H1 (cell line): ENCODE data around the gene CDNF. TPM values are rescaled to one million over a fixed set of nuclear protein-coding genes. Genes with fewer than 3 reads are reported as not detected.

Experiments
- CTCF ChIA-PET: fragments of 300-600 bp; sonication (Branson Sonifier 250); formaldehyde crosslinking; loops from one replicate; lab custom pipeline; 2021; ENCODE audit not compliant: partially characterized antibody; lab: Charles Lee
- POLR2A ChIA-PET: fragments of 300-600 bp; sonication (Branson Sonifier 250); formaldehyde crosslinking; loops from one replicate; lab custom pipeline; 2021; ENCODE audit warnings: inconsistent platforms; ENCODE audit not compliant: partially characterized antibody; lab: Charles Lee
- DNase-seq, 2 experiments: peaks; one replicate each; pipeline versions ENCODE4 v3.0.0 to v3.0.0-alpha.2; 2010 to 2022; ENCODE audit warnings: low spot score in 2 of 2, low read depth in 1 of 2, mixed read lengths in 1 of 2
- FAIRE-seq: peaks from 2 replicates; lab custom pipeline; 2011; peaks lifted over from hg19 to GRCh38; lab: Jason Lieb, UNC
- H2AFZ ChIP-seq: 2 replicates; pipeline ENCODE4 v1.8.1; 2012; ENCODE audit warnings: low read length, inconsistent platforms
- H2AK5ac ChIP-seq: 2 replicates; pipeline ENCODE4 v1.6.1; 2013; ENCODE audit warnings: low read depth, low read length
- H2BK120ac ChIP-seq: replicated peaks from 2 replicates; pipeline ENCODE3; 2013; ENCODE audit warnings: low read depth, low read length, inconsistent platforms
- H2BK12ac ChIP-seq: 2 replicates; pipeline ENCODE4 v1.6.1; 2013; ENCODE audit warnings: low read depth, low read length
- H2BK15ac ChIP-seq: 2 replicates; pipeline ENCODE4 v1.6.1; 2013; ENCODE audit warnings: low read length
- H2BK20ac ChIP-seq: 2 replicates; pipeline ENCODE4 v1.6.1; 2013; ENCODE audit warnings: low read length
- H2BK5ac ChIP-seq: 2 replicates; pipeline ENCODE4 v1.6.1; 2013; ENCODE audit warnings: low read depth, low read length
- H3K14ac ChIP-seq: 2 replicates; pipeline ENCODE4 v1.6.1; 2013; ENCODE audit warnings: inconsistent platforms; ENCODE audit not compliant: insufficient read length
- H3K18ac ChIP-seq: 2 replicates; pipeline ENCODE4 v1.6.1; 2013; ENCODE audit warnings: low read length; ENCODE audit errors: extremely low read depth
- H3K23ac ChIP-seq: 2 replicates; pipeline ENCODE4 v1.6.1; 2013; ENCODE audit warnings: inconsistent platforms; ENCODE audit not compliant: insufficient read length
- H3K23me2 ChIP-seq: 2 replicates; pipeline ENCODE4 v1.6.1; 2013; ENCODE audit warnings: low read depth, low read length
- H3K27ac ChIP-seq: 2 replicates; pipeline ENCODE4 v1.6.1; 2011; ENCODE audit warnings: low read depth, low read length, inconsistent platforms
- H3K27me3 ChIP-seq, 4 experiments: replicated peaks in 1 of 4; 1 replicate in 1 of 4; 2 replicates in 3 of 4; pipeline versions ENCODE4 v1.6.1 to v1.8.1; 2011 to 2013; ENCODE audit warnings: low read length in 3 of 4, mild to moderate bottlenecking in 3 of 4, inconsistent platforms in 2 of 4, mixed read lengths in 2 of 4, moderate library complexity in 1 of 4; ENCODE audit not compliant: control insufficient read depth in 3 of 4, insufficient read depth in 3 of 4; ENCODE audit errors: extremely low read depth in 1 of 4
- H3K36me3 ChIP-seq, 4 experiments: 2 replicates each; pipeline versions ENCODE4 v1.6.1 to v1.8.1; 2011 to 2013; ENCODE audit warnings: mild to moderate bottlenecking in 4 of 4, low read length in 3 of 4, moderate library complexity in 2 of 4, control low read depth in 1 of 4, inconsistent platforms in 1 of 4; ENCODE audit not compliant: insufficient read depth in 4 of 4, control insufficient read depth in 2 of 4
- H3K4ac ChIP-seq: replicated peaks from 2 replicates; pipeline ENCODE3; 2013; ENCODE audit warnings: low read length, low read depth, mixed read lengths, inconsistent platforms; ENCODE audit not compliant: insufficient read length
- H3K4me1 ChIP-seq, 4 experiments: replicated peaks in 1 of 4; 1 replicate in 1 of 4; 2 replicates in 3 of 4; pipeline versions ENCODE4 v1.6.1 to v1.8.1; 2011 to 2013; ENCODE audit warnings: low read length in 3 of 4, inconsistent platforms in 2 of 4, mixed read lengths in 1 of 4; ENCODE audit not compliant: insufficient read depth in 4 of 4, control insufficient read depth in 3 of 4
- H3K4me2 ChIP-seq, 2 experiments: 2 replicates each; pipeline versions ENCODE4 v1.6.1 to v1.8.1; 2011 to 2013; ENCODE audit warnings: low read depth in 2 of 2, low read length in 2 of 2, control low read depth in 1 of 2, inconsistent platforms in 1 of 2, mild to moderate bottlenecking in 1 of 2; ENCODE audit not compliant: insufficient read depth in 1 of 2
- H3K4me3 ChIP-seq, 4 experiments: fragments of 200-600, 300-600 bp in 1 of 4; sonication (generic), shearing (Covaris generic), sonication (Bioruptor Twin) in 1 of 4; 2 replicates each; pipeline versions ENCODE4 v1.5.1 to v1.8.1; 2011 to 2016; ENCODE audit warnings: low read length in 4 of 4, low read depth in 3 of 4, control low read depth in 2 of 4, inconsistent platforms in 2 of 4, mild to moderate bottlenecking in 2 of 4, mixed read lengths in 1 of 4, moderate library complexity in 1 of 4; ENCODE audit not compliant: insufficient read depth in 2 of 4; ENCODE audit errors: extremely low read depth in 1 of 4
- H3K56ac ChIP-seq: replicated peaks from 2 replicates; pipeline ENCODE3; 2013; ENCODE audit warnings: low read depth, mild to moderate bottlenecking, mixed read lengths, low read length, inconsistent platforms; ENCODE audit not compliant: insufficient read length
- H3K79me1 ChIP-seq: 2 replicates; pipeline ENCODE4 v1.6.1; 2013; ENCODE audit warnings: low read depth, low read length, control low read depth
- H3K79me2 ChIP-seq, 2 experiments: 2 replicates each; pipeline versions ENCODE4 v1.6.1 to v1.8.1; 2012 to 2013; ENCODE audit warnings: low read length in 2 of 2, mild to moderate bottlenecking in 2 of 2, inconsistent platforms in 1 of 2; ENCODE audit not compliant: insufficient read depth in 2 of 2, control insufficient read depth in 1 of 2
- H3K9ac ChIP-seq, 4 experiments: replicated peaks in 1 of 4; 1 replicate in 1 of 4; 2 replicates in 3 of 4; pipeline versions ENCODE4 v1.6.1 to v1.8.1; 2011 to 2013; ENCODE audit warnings: low read depth in 3 of 4, low read length in 3 of 4, control low read depth in 2 of 4, mild to moderate bottlenecking in 2 of 4, moderate library complexity in 2 of 4, inconsistent platforms in 1 of 4; ENCODE audit errors: extremely low read depth in 1 of 4
- H3K9me3 ChIP-seq, 2 experiments: 2 replicates each; pipeline versions ENCODE4 v1.6.1 to v1.8.1; 2012 to 2013; ENCODE audit warnings: mild to moderate bottlenecking in 2 of 2, moderate library complexity in 2 of 2, control low read depth in 1 of 2, inconsistent platforms in 1 of 2, low read depth in 1 of 2, low read length in 1 of 2, mixed read lengths in 1 of 2; ENCODE audit not compliant: insufficient read depth in 2 of 2
- H4K20me1 ChIP-seq, 2 experiments: replicated peaks in 1 of 2; 2 replicates each; pipeline versions ENCODE3 to v1.8.1; 2011 to 2013; ENCODE audit warnings: inconsistent platforms in 2 of 2, low read length in 2 of 2, mild to moderate bottlenecking in 1 of 2; ENCODE audit not compliant: insufficient read depth in 2 of 2, control insufficient read depth in 1 of 2
- H4K5ac ChIP-seq: 2 replicates; pipeline ENCODE4 v1.6.1; 2013; ENCODE audit warnings: low read length, low read depth, mixed read lengths, inconsistent platforms; ENCODE audit not compliant: insufficient read length
- H4K8ac ChIP-seq: 2 replicates; pipeline ENCODE4 v1.8.0; 2013; ENCODE audit warnings: mild to moderate bottlenecking, moderate library complexity, low read length, inconsistent platforms; ENCODE audit not compliant: insufficient read depth; ENCODE audit errors: extremely low read depth
- H4K91ac ChIP-seq: replicated peaks from 2 replicates; pipeline ENCODE3; 2013; ENCODE audit warnings: low read length, mixed read lengths, inconsistent platforms; ENCODE audit not compliant: insufficient read length
- ASH2L ChIP-seq: fragments of 200-600, 300-600 bp; sonication (generic); IDR thresholded peaks from one replicate; pipeline ENCODE4 v1.7.1; 2017; ENCODE audit warnings: low read length
- E2F6 ChIP-seq: IDR thresholded peaks from 2 replicates; pipeline ENCODE4 v1.6.1; 2012; ENCODE audit warnings: inconsistent platforms
- HDAC2 ChIP-seq, 2 experiments: fragments of 300-600 bp in 1 of 2; sonication (generic) in 1 of 2; IDR thresholded peaks; 2 replicates each; pipeline ENCODE4 v1.6.1; 2011 to 2012; ENCODE audit warnings: low read depth in 2 of 2, low read length in 2 of 2, mild to moderate bottlenecking in 2 of 2, moderate library complexity in 2 of 2, borderline replicate concordance in 1 of 2, inconsistent platforms in 1 of 2
- POU5F1 ChIP-seq: IDR thresholded peaks from 2 replicates; pipeline ENCODE4 v1.6.1; 2011; ENCODE audit warnings: low read depth, mild to moderate bottlenecking, low read length, moderate library complexity
- SP2 ChIP-seq: IDR thresholded peaks from 2 replicates; pipeline ENCODE4 v1.6.1; 2012; ENCODE audit warnings: mild to moderate bottlenecking, low read length, inconsistent platforms
- TCF12 ChIP-seq: IDR thresholded peaks from 2 replicates; pipeline ENCODE4 v1.6.1; 2011; ENCODE audit warnings: low read depth, mild to moderate bottlenecking, low read length
- USF2 ChIP-seq: IDR thresholded peaks from 2 replicates; pipeline ENCODE4 v1.6.1; 2011; ENCODE audit warnings: low read length, improper control_type of control experiment
- WGBS, 2 experiments: shearing (Covaris generic) in 1 of 2; methylation state at CpG; one replicate each; pipeline versions ENCODE4 v1.1.6 to v1.1.7; 2013 to 2015; ENCODE audit warnings: low lambda C conversion rate in 2 of 2, mixed read lengths in 2 of 2, inconsistent platforms in 1 of 2, low coverage in 1 of 2, missing lambda C conversion rate in 1 of 2; ENCODE audit not compliant: insufficient replicate concordance in 2 of 2, insufficient coverage in 1 of 2, insufficient read length in 1 of 2; ENCODE audit errors: extremely low coverage in 1 of 2, missing lambda C conversion rate in 1 of 2; 5-methylcytosine and 5-hydroxymethylcytosine counted together
- polyA plus RNA-seq, 7 experiments: library from polyadenylated mRNA; depleted of rRNA in 3 of 7; stranded (reverse) in 5 of 7; unstranded in 2 of 7; fragments of >200 nt in 5 of 7; fragments of 200-250 nt in 2 of 7; gene quantifications; 1 replicate in 5 of 7; 2 replicates in 1 of 7; 4 replicates in 1 of 7; pipeline versions ENCODE4 v1.2.1 to v1.2.3, GENCODE V29; 2011 to 2013; ENCODE audit warnings: missing spikeins in 2 of 7, mixed read lengths in 2 of 7
- total RNA-seq: library from RNA; stranded (reverse); fragmentation: NEBNext Ultra II Directional; extraction: Animal tissue kit (Norgen Biotek cat#: 25700); gene quantifications from 2 replicates; pipeline ENCODE4 v1.2.1, GENCODE V29; 2021
- TF ChIP-seq, protein P1 (sequence below): IDR thresholded peaks from 2 replicates; pipeline ENCODE4 v1.6.1; 2012; ENCODE audit warnings: inconsistent platforms

CDNF gene
- total and polyA plus RNA-seq, 2 of the 8 experiments (the other 6 are each of a cell fraction or from before 2014, with no cell fraction given), result 0.32 to 0.67 TPM

DNA sequence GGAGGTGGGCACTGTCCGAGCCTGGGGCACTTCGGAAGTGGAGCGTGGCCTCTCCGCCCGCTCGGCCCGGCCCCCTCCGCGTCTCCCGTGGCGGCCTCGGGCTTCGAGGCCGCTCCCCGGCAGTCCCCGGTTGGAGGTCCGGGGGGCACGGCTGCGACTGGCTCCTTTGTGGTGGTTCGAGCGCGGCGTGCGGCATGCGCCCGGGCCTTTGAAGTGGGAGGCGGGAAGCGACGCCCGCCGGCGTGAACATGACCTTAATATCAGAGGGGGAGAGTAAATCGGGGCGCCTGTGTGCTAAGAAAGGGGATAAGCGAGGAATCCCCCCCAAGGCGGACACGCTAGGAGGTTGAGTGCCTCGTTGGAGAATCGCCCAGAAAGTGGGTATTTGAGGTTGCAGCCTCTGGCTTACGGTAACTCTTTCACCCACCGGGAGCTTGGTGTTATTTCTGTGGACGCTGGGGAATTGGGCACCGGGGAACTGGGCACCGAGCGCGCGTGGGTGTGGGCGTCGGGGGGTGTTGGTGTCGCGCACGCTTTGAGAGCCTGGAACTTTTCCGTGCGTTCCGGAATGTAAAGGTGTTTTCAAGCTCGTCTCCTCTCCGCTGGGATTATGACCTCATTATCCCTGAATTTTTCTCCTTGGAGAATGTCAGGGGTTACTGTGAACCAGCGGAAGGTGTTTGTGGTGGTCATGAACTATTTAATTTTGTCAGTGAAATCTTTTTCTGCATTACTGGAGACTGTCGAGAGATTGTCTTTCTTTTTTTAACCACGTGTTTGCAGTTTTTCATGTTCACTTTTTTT is 41.5 kb upstream of the CDNF start:
- Histone ChIP-seq H3K27ac (peak overlapping the region; percentile 92), H3K9me3 (no peaks in the 10 kb centered on the region), H2AK5ac (no peak overlapping the region), H3K36me3 (peaks cover 0 to 17% (median 3%) of the 10 kb centered on the region in 4 experiments; a peak in 4 of 8 replicates), H3K79me1 (no peaks in the 10 kb centered on the region; the same call in 1 of the 2 replicates), H2AFZ (no peak overlapping the region), H3K27me3 (no peaks in the 10 kb centered on the region), H2BK20ac (no peak overlapping the region), H3K23me2 (peaks cover 7% of the 10 kb centered on the region), H3K4me2 (peak overlapping the region; percentile 68 to 80), H2BK12ac (no peak overlapping the region), H2BK120ac (no peak overlapping the region), H4K5ac (peak overlapping the region; percentile 44), H4K91ac (no peak overlapping the region), H3K4me3 (peak overlapping the region; percentile 79 to 93 (median 88)), H3K9ac (peak overlapping the region; percentile 89 to 99 (median 92)), H4K20me1 (peaks cover 12 to 13% of the 10 kb centered on the region in 2 experiments), H3K14ac (no peak overlapping the region), H4K8ac (peak overlapping the region; percentile 93; the same call in 1 of the 2 replicates), H2BK5ac (peak overlapping the region; percentile 48; the same call in 1 of the 2 replicates), H3K4ac (no peak overlapping the region), H3K4me1 (peaks cover 3 to 11% (median 7%) of the 10 kb centered on the region in 4 experiments; a peak in 6 of 7 replicates), H3K18ac (peak overlapping the region; percentile 54; the same call in 1 of the 2 replicates), H3K79me2 (peaks cover 13 to 58% of the 10 kb centered on the region in 2 experiments), H3K56ac (peak overlapping the region; percentile 66), H2BK15ac (no peak overlapping the region), H3K23ac (no peak overlapping the region)
- DNase-seq, result no peak
- POLR2A ChIA-PET, result interaction anchor here (0.7 to 2.8 kb wide), 24 partner anchors 9 to 89 kb away, joined by 3 to 32 read pairs (median 4); partner anchors contain the start of genes CDNF, DCLRE1C, HSPA14 and MEIG1
- FAIRE-seq, result no peak
- CTCF ChIA-PET, result interaction anchor here (1.5 to 3.3 kb wide), 4 partner anchors 10 to 220 kb away, joined by 3 to 19 read pairs (median 4); no protein-coding TSS in a partner anchor
- WGBS, 2 experiments, result 2% methylated on average over 41 of the region's 60 CpGs; no CpG with 5 or more reads in 1 of the 2 experiments
- TF ChIP-seq HDAC2 (IDR thresholded peaks at IDR 0.05; ENCODE audit: borderline replicate concordance in 1 of 2, low read depth in 2 of 2, low read length in 2 of 2) (no peak), E2F6 (peak; percentile 42; the same call in 1 of the 2 replicates), TCF12 (no peak), SP2 (no peak), ASH2L (no peak), POU5F1 (no peak), USF2 (no peak)
- TF ChIP-seq, protein P1, sequence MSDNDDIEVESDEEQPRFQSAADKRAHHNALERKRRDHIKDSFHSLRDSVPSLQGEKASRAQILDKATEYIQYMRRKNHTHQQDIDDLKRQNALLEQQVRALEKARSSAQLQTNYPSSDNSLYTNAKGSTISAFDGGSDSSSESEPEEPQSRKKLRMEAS, result no peak
